BE2C (cell line): ENCODE results near the gene ANKRD44.

ENCODE experiments used
- DNase-seq: peaks from one replicate; pipeline ENCODE4 v3.0.0-alpha.2; 2020
- H3K27me3 ChIP-seq: fragments of 250-450 bp; sonication (Bioruptor Pico); 2 replicates; pipeline ENCODE4 v1.5.1; 2020; ENCODE audit warnings: mild to moderate bottlenecking
- H3K36me3 ChIP-seq: fragments of 250-450 bp; sonication (Bioruptor Pico); 2 replicates; pipeline ENCODE4 v1.5.1; 2020; ENCODE audit warnings: mild to moderate bottlenecking
- H3K4me1 ChIP-seq: fragments of 250-450 bp; sonication (Bioruptor Pico); 2 replicates; pipeline ENCODE4 v1.5.1; 2020
- H3K4me3 ChIP-seq: 2 replicates; pipeline ENCODE4 v1.5.1; 2011; ENCODE audit warnings: low read depth, low read length
- H3K9me3 ChIP-seq: fragments of 250-450 bp; sonication (Bioruptor Pico); 2 replicates; pipeline ENCODE4 v1.5.1; 2020
- CTCF ChIP-seq: IDR thresholded peaks from 2 replicates; pipeline ENCODE4 v1.5.1; 2012; ENCODE audit warnings: mild to moderate bottlenecking, low read depth, low read length

Gene ANKRD44

GRCh38 chr2:197298609-197299008 is 12.0 kb downstream of the ANKRD44 start:
- no peak for TF ChIP-seq CTCF
- H3K27me3 ChIP-seq = no peaks in the 10 kb centered on the region
- H3K9me3 ChIP-seq = no peaks in the 10 kb centered on the region
- H3K4me3 ChIP-seq = no peak overlapping the region
- no peaks in the 10 kb centered on the region for H3K4me1 ChIP-seq
- no peaks in the 10 kb centered on the region for H3K36me3 ChIP-seq
- DNase-seq = no peak

GRCh38 chr2:197297772-197298318 is 12.7 kb downstream of the ANKRD44 start:
- H3K36me3 ChIP-seq = no peaks in the 10 kb centered on the region
- H3K9me3 ChIP-seq = no peaks in the 10 kb centered on the region
- H3K4me1 ChIP-seq = no peaks in the 10 kb centered on the region
- DNase-seq = no peak
- H3K27me3 ChIP-seq = no peaks in the 10 kb centered on the region
- no peak for TF ChIP-seq CTCF
- no peak overlapping the region for H3K4me3 ChIP-seq

GRCh38 chr2:197297266-197297665 is 13.3 kb downstream of the ANKRD44 start:
- H3K36me3 ChIP-seq = no peaks in the 10 kb centered on the region
- DNase-seq = no peak
- TF ChIP-seq CTCF = no peak
- no peaks in the 10 kb centered on the region for H3K27me3 ChIP-seq
- H3K4me1 ChIP-seq = no peaks in the 10 kb centered on the region
- H3K9me3 ChIP-seq = no peaks in the 10 kb centered on the region
- H3K4me3 ChIP-seq = no peak overlapping the region

GRCh38 chr2:197296835-197297234 is 13.7 kb downstream of the ANKRD44 start:
- Histone ChIP-seq H3K4me1 (no peaks in the 10 kb centered on the region), H3K36me3 (no peaks in the 10 kb centered on the region), H3K4me3 (no peak overlapping the region), H3K27me3 (no peaks in the 10 kb centered on the region), H3K9me3 (no peaks in the 10 kb centered on the region)
- no peak for TF ChIP-seq CTCF
- no peak for DNase-seq

GRCh38 chr2:197294260-197294659 is 16.3 kb downstream of the ANKRD44 start:
- Histone ChIP-seq H3K4me3 (no peak overlapping the region), H3K4me1 (no peaks in the 10 kb centered on the region), H3K27me3 (no peaks in the 10 kb centered on the region), H3K9me3 (no peaks in the 10 kb centered on the region), H3K36me3 (no peaks in the 10 kb centered on the region)
- no peak for DNase-seq
- no peak for TF ChIP-seq CTCF

- Histone ChIP-seq H3K36me3 (no peaks in the 10 kb centered on the region), H3K9me3 (no peaks in the 10 kb centered on the region), H3K27me3 (no peaks in the 10 kb centered on the region), H3K4me1 (no peaks in the 10 kb centered on the region), H3K4me3 (no peak overlapping the region)
- DNase-seq = no peak
- TF ChIP-seq CTCF = no peak
These were observed 17.1 kb downstream of the ANKRD44 start for GRCh38 chr2:197293252-197294007.
